NCI-H748 (cell line): ENCODE data around the gene FTSJ3.
"Not testable (repeated sequence)": the region's sequence is repeated elsewhere in the genome, so short reads cannot be mapped to it uniquely, and the experiment has no call there.

Experiments
- DNase-seq: peaks from one replicate; lab custom pipeline; 2025; ENCODE audit not compliant: unreplicated experiment; lab: John Stamatoyannopoulos, UW

FTSJ3 gene

GRCh38 chr17:63827002-63827800 is at the start of gene FTSJ3, which contains the start of gene PSMC5:
TSS of gene FTSJ3 (minus strand) at chr17:63827663. CDS start at chr17:63826902, 761 bp downstream.
TSS of gene PSMC5 (plus strand) at chr17:63827431. CDS start at chr17:63827491, 60 bp downstream.
- peak; percentile 96 for DNase-seq

- DNase-seq, result not testable (repeated sequence)
Measured at GRCh38 chr17:63874693-63875092, 47.2 kb upstream of the FTSJ3 start.

GRCh38 chr17:63874061-63874626 is 46.7 kb upstream of the FTSJ3 start:
- not testable (repeated sequence) for DNase-seq

GRCh38 chr17:63873577-63873976 is 46.1 kb upstream of the FTSJ3 start, which contains the start of gene CSH2:
TSS of gene CSH2 (minus strand) at chr17:63873677. CDS start at chr17:63873614, 63 bp downstream.
- not testable (repeated sequence) for DNase-seq

GRCh38 chr17:63871646-63872365 is 44.3 kb upstream of the FTSJ3 start:
- not testable (repeated sequence) for DNase-seq

GRCh38 chr17:63870292-63870665 is 42.8 kb upstream of the FTSJ3 start:
- not testable (repeated sequence) for DNase-seq

- not testable (repeated sequence) for DNase-seq
Measured at GRCh38 chr17:63869491-63870291, 42.2 kb upstream of the FTSJ3 start.

GRCh38 chr17:63866625-63867024 is 39.2 kb upstream of the FTSJ3 start:
- not testable (repeated sequence) for DNase-seq

- no peak for DNase-seq
Measured at GRCh38 chr17:63859257-63859656, 31.8 kb upstream of the FTSJ3 start.

GRCh38 chr17:63856425-63856824 is 29.0 kb upstream of the FTSJ3 start:
- DNase-seq, result not testable (repeated sequence)

- DNase-seq, result no peak
Measured at GRCh38 chr17:63855185-63855584, 27.7 kb upstream of the FTSJ3 start.

- no peak for DNase-seq
Measured at GRCh38 chr17:63854709-63855108, 27.2 kb upstream of the FTSJ3 start.

GRCh38 chr17:63853260-63853659 is 25.8 kb upstream of the FTSJ3 start:
- no peak for DNase-seq

- DNase-seq, result no peak
Measured at GRCh38 chr17:63850401-63850800, 22.9 kb upstream of the FTSJ3 start.

GRCh38 chr17:63848834-63849689 is 21.6 kb upstream of the FTSJ3 start:
- no peak for DNase-seq

- no peak for DNase-seq
Measured at GRCh38 chr17:63847525-63848249, 20.2 kb upstream of the FTSJ3 start.

GRCh38 chr17:63845509-63845908 is 18.0 kb upstream of the FTSJ3 start:
- DNase-seq, result no peak

GRCh38 chr17:63843910-63844677 is 16.6 kb upstream of the FTSJ3 start:
- DNase-seq, result no peak
